ENCODE results near the gene ATMIN. TPM values are rescaled to one million over a fixed set of nuclear protein-coding genes. Genes with fewer than 3 reads are reported as not detected.

Gene ATMIN
- total and polyA plus RNA-seq, 2 donors (not counting 3 experiments of a cell fraction or from before 2014, with no cell fraction given), result 15.0 to 22.4 TPM

DNA sequence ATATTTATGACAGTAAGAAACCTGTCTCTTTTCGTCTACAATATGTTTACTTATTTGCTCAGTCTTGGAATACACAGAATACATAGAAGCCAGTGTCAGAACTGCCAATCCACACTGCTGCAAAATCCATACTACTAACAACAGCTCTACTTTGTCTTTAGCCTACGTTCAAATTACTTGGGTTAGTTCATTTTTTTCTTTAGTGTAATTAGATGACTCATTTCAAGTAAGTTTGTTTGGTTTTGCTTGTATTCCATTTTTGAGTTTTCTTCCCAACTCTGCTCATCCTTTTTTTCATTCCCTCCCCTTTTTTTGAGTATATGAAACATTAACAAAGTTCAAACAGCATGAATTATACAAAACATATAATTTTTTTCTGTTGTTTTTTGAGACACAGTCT lies 45.8 kb upstream of the ATMIN start:
- intact Hi-C loops (cut with micrococcal nuclease), result no loop called here
- POLR2A ChIA-PET, result no interaction called here
- TF ChIP-seq POLR2AphosphoS5 (IDR thresholded peaks at IDR 0.05; ENCODE audit: insufficient read depth, low read depth, low read length) (no peak), GATA2 (IDR thresholded peaks at IDR 0.05; ENCODE audit: insufficient read depth, insufficient read length, low read depth, low read length) (no peak), EZH2 (IDR thresholded peaks at IDR 0.05; ENCODE audit: borderline replicate concordance, low read depth, low read length, severe bottlenecking) (no peak), FOS (IDR thresholded peaks at IDR 0.05; ENCODE audit: borderline replicate concordance, insufficient read depth, low read length) (no peak), MYC (IDR thresholded peaks at IDR 0.05; ENCODE audit: low read depth, low read length) (no peak), JUN (IDR thresholded peaks at IDR 0.05; ENCODE audit: borderline replicate concordance, insufficient read depth, insufficient read length, low read depth) (no peak), POLR2A (IDR thresholded peaks at IDR 0.05; ENCODE audit: low read depth, low read length) (no peak)
- TF ChIP-seq, protein P1, sequence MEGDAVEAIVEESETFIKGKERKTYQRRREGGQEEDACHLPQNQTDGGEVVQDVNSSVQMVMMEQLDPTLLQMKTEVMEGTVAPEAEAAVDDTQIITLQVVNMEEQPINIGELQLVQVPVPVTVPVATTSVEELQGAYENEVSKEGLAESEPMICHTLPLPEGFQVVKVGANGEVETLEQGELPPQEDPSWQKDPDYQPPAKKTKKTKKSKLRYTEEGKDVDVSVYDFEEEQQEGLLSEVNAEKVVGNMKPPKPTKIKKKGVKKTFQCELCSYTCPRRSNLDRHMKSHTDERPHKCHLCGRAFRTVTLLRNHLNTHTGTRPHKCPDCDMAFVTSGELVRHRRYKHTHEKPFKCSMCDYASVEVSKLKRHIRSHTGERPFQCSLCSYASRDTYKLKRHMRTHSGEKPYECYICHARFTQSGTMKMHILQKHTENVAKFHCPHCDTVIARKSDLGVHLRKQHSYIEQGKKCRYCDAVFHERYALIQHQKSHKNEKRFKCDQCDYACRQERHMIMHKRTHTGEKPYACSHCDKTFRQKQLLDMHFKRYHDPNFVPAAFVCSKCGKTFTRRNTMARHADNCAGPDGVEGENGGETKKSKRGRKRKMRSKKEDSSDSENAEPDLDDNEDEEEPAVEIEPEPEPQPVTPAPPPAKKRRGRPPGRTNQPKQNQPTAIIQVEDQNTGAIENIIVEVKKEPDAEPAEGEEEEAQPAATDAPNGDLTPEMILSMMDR (IDR thresholded peaks at IDR 0.05; ENCODE audit: extremely low read depth in 1 of 2, insufficient read depth in 1 of 2, low read depth in 1 of 2, low read length in 2 of 2), result no peak
- TF ChIP-seq, protein P2, sequence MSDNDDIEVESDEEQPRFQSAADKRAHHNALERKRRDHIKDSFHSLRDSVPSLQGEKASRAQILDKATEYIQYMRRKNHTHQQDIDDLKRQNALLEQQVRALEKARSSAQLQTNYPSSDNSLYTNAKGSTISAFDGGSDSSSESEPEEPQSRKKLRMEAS (IDR thresholded peaks at IDR 0.05; ENCODE audit: insufficient read depth, insufficient read length), result no peak

More for the DNA sequence above, 45.8 kb upstream of the ATMIN start:
- H3K9me1 ChIP-seq (replicated peaks; ENCODE audit: control insufficient read depth, extremely low read depth, insufficient read depth, low read length), result no peaks in the 10 kb centered on the region
- BruUV-seq (replicated peaks), result no TSS peak
- H3K4me2 ChIP-seq (ENCODE audit: insufficient read depth, low read length), result no peak overlapping the region
- no peak for DNase-seq (ENCODE audit: low read depth, low spot score)
- peaks cover 28% of the 10 kb centered on the region for H3K4me1 ChIP-seq (ENCODE audit: control insufficient read depth, extremely low read depth, insufficient read depth, low read length)
- H3K4me3 ChIP-seq (replicated peaks in 1 of 3; ENCODE audit: insufficient read depth in 1 of 3, low read depth in 1 of 3, low read length in 3 of 3), result no peak overlapping the region
- H2AFZ ChIP-seq (ENCODE audit: low read depth, low read length), result no peak overlapping the region
- no peaks in the 10 kb centered on the region for H3K36me3 ChIP-seq (ENCODE audit: control insufficient read depth in 2 of 2, extremely low read depth in 1 of 2, insufficient read depth in 2 of 2, low read length in 2 of 2)
- no peaks in the 10 kb centered on the region for H4K20me1 ChIP-seq (replicated peaks; ENCODE audit: control insufficient read depth, extremely low read depth, insufficient read depth, low read length)
- H3K9ac ChIP-seq (replicated peaks; ENCODE audit: extremely low read depth, insufficient read depth, low read length), result no peak overlapping the region
- peaks cover 64% of the 10 kb centered on the region for H3K79me2 ChIP-seq (ENCODE audit: control insufficient read depth, insufficient read depth, low read length)
- H3K9me3 ChIP-seq (replicated peaks; ENCODE audit: control insufficient read depth, insufficient read depth, low read length), result no peaks in the 10 kb centered on the region
- CTCF ChIA-PET, result interaction anchor here (1.3 to 2.3 kb wide), 2 partner anchors 15 to 41 kb away, joined by 3 to 11 read pairs; no protein-coding TSS in a partner anchor
- FAIRE-seq, result no peak
- dilution Hi-C loops (cut with MboI; ENCODE audit: extremely low pct_ligation_motif_present, low sequenced_read_pairs), result no loop called here
- H3K27me3 ChIP-seq (ENCODE audit: control insufficient read depth in 2 of 2, insufficient read depth in 2 of 2, low read length in 2 of 2), result no peaks in the 10 kb centered on the region
- H3K27ac ChIP-seq (ENCODE audit: insufficient read depth, low read depth, low read length), result no peak overlapping the region

Measured in endothelial cell of umbilical vein (primary cell).